Loucy (cell line): ENCODE data around the gene EPHA2.

Experiments
- EZH2phosphoT487 ChIP-seq: fragments of 200-600 bp; IDR thresholded peaks from 2 replicates; pipeline ENCODE4 v1.6.1; 2018; ENCODE audit warnings: antibody characterized with exemption, mild to moderate bottlenecking, moderate library complexity, borderline replicate concordance
- TF ChIP-seq, protein P1 (sequence below): fragments of 200-600 bp; sonication (generic); conservative IDR thresholded peaks from 2 replicates; pipeline ENCODE4 v1.5.1; 2014; ENCODE audit warnings: mild to moderate bottlenecking, antibody characterized with exemption, low read length

DNA sequence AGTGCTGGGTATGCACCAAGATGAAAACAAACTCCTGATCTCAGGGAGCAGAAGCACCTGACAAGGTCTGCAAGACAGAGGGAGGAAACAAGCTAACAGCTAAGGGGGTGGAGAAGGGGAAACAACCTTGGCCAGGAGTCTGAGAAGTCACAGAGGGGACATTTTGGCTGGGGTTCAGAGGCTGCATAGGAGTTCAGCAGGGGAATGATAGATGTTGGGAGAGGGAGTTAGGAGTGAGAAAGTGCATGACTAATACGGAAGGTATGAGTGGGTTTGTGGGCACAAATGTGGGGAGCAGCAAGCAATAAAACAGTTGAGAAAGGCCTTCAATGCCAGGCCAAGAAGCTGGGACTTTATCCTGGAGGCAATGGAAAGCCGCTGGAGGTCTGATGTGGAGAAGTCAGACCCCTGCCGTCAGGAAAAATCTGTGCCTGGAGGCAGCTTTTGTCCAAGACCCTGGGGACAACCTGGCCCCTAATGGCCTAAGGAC is 16.4 kb downstream of the EPHA2 start:
- TF ChIP-seq, protein P1, sequence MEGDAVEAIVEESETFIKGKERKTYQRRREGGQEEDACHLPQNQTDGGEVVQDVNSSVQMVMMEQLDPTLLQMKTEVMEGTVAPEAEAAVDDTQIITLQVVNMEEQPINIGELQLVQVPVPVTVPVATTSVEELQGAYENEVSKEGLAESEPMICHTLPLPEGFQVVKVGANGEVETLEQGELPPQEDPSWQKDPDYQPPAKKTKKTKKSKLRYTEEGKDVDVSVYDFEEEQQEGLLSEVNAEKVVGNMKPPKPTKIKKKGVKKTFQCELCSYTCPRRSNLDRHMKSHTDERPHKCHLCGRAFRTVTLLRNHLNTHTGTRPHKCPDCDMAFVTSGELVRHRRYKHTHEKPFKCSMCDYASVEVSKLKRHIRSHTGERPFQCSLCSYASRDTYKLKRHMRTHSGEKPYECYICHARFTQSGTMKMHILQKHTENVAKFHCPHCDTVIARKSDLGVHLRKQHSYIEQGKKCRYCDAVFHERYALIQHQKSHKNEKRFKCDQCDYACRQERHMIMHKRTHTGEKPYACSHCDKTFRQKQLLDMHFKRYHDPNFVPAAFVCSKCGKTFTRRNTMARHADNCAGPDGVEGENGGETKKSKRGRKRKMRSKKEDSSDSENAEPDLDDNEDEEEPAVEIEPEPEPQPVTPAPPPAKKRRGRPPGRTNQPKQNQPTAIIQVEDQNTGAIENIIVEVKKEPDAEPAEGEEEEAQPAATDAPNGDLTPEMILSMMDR, result no peak
- no peak for TF ChIP-seq EZH2phosphoT487
